ENCODE measurements around the gene CENPU. TPM values are rescaled to one million over a fixed set of nuclear protein-coding genes. Genes with fewer than 3 reads are reported as not detected.

Gene CENPU
- total RNA-seq, 2 donors from 2014 or later, result 2.6 to 15.5 TPM

DNA sequence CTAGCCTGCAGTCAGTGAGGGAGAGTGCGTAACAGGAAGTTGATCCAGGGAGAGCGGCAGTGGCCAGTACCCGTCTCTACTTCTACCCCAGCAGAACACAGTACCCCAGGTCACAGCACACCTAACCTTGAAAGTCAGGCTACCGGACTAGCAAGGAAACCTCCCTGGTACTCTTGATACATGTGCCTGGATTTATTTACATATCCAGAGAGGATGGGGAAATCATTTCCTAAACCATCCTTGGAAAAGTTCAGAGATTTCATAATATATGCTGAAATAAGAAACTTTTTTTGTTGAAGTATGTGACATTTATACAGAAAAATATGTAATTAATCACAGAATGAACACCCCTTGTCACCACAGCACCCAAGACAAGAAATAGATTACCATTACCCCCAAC is 59.9 kb downstream of the CENPU start:
- Histone ChIP-seq H3K27ac (no peak overlapping the region), H3K4me3 (no peak overlapping the region), H3K27me3 (replicated peaks; ENCODE audit: insufficient read depth) (no peaks in the 10 kb centered on the region), H3K9me3 (no peaks in the 10 kb centered on the region), H3K36me3 (no peaks in the 10 kb centered on the region), H3K4me1 (replicated peaks) (no peaks in the 10 kb centered on the region)
- 95% methylated on average over 4 of the region's 4 CpGs for WGBS
- DNase-seq (ENCODE audit: low spot score), result no peak
- intact Hi-C loops (cut with DNase I), result no loop called here
- TF ChIP-seq POLR2A (IDR thresholded peaks at IDR 0.05) (no peak), POLR2AphosphoS5 (IDR thresholded peaks at IDR 0.05) (no peak), CTCF (IDR thresholded peaks at IDR 0.05) (no peak)

DNA sequence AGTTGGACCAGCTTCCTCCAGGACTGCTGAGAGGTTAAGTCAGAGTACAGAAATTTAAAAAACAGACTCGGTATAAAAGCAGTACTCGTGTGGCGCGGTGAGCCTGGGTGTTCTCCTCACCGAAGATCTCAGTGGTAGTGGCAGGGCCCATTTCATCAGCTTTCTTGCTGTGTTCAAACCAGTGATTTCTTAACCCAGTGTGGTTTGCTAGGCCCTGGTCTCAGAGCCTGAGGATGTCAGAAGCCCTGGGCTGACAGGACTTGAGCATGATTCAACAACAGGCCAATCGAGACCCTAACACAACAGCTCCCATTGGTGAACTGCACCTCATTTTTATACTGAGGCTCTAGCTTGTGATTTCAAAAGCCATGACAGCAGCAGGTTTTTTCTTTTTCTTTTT is 61.2 kb downstream of the CENPU start:
- Histone ChIP-seq H3K27me3 (replicated peaks; ENCODE audit: insufficient read depth) (no peaks in the 10 kb centered on the region), H3K4me3 (no peak overlapping the region), H3K36me3 (no peaks in the 10 kb centered on the region), H3K9me3 (no peaks in the 10 kb centered on the region), H3K4me1 (replicated peaks) (no peaks in the 10 kb centered on the region), H3K27ac (no peak overlapping the region)
- intact Hi-C loops (cut with DNase I), result no loop called here
- WGBS, result 98% methylated on average over 6 of the region's 6 CpGs
- TF ChIP-seq CTCF (IDR thresholded peaks at IDR 0.05) (no peak), POLR2A (IDR thresholded peaks at IDR 0.05) (no peak), POLR2AphosphoS5 (IDR thresholded peaks at IDR 0.05) (no peak)
- no peak for DNase-seq (ENCODE audit: low spot score)

GRCh38 chr4:184671101-184671500 is 62.8 kb downstream of the CENPU start:
- 38% methylated on average over 9 of the region's 9 CpGs for WGBS

DNA sequence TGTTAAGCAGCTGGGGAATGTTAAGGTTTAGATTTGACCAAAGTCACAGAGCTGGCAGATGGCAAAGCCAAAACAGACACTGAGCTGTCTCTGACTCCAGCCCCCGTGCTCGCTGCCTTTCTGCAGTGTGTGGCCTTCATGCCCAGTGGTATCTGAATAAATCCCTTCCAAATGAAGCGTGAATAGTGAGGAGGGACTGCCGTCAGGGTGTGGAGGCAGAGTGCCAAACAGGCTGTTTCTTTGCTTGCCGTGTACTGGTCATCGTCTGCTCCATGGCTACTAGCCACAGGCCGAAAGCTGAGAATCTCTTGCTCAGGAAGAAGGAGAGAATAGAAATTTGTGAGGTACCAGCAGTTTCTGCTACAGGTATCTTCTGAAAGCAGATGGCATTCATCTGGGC is 64.6 kb downstream of the CENPU start:
- intact Hi-C loops (cut with DNase I), result no loop called here
- no peak overlapping the region for H3K27ac ChIP-seq
- H3K27me3 ChIP-seq (replicated peaks; ENCODE audit: insufficient read depth), result no peaks in the 10 kb centered on the region
- no peak for DNase-seq (ENCODE audit: low spot score)
- 73% methylated on average over 7 of the region's 7 CpGs for WGBS
- no peaks in the 10 kb centered on the region for H3K4me1 ChIP-seq (replicated peaks)
- H3K4me3 ChIP-seq, result no peak overlapping the region
- H3K9me3 ChIP-seq, result no peaks in the 10 kb centered on the region
- TF ChIP-seq POLR2A (IDR thresholded peaks at IDR 0.05) (no peak), CTCF (IDR thresholded peaks at IDR 0.05) (no peak), POLR2AphosphoS5 (IDR thresholded peaks at IDR 0.05) (no peak)
- H3K36me3 ChIP-seq, result no peaks in the 10 kb centered on the region

More at GRCh38 chr4:184671101-184671500, 62.8 kb downstream of the CENPU start:
- H3K4me1 ChIP-seq (replicated peaks), result no peaks in the 10 kb centered on the region
- H3K4me3 ChIP-seq, result no peak overlapping the region
- intact Hi-C loops (cut with DNase I), result no loop called here
- H3K27me3 ChIP-seq (replicated peaks; ENCODE audit: insufficient read depth), result no peaks in the 10 kb centered on the region
- no peaks in the 10 kb centered on the region for H3K9me3 ChIP-seq
- TF ChIP-seq POLR2AphosphoS5 (IDR thresholded peaks at IDR 0.05) (no peak), POLR2A (IDR thresholded peaks at IDR 0.05) (no peak), CTCF (IDR thresholded peaks at IDR 0.05) (no peak)
- H3K27ac ChIP-seq, result no peak overlapping the region
- peak; percentile 51 for DNase-seq (ENCODE audit: low spot score)
- no peaks in the 10 kb centered on the region for H3K36me3 ChIP-seq

DNA sequence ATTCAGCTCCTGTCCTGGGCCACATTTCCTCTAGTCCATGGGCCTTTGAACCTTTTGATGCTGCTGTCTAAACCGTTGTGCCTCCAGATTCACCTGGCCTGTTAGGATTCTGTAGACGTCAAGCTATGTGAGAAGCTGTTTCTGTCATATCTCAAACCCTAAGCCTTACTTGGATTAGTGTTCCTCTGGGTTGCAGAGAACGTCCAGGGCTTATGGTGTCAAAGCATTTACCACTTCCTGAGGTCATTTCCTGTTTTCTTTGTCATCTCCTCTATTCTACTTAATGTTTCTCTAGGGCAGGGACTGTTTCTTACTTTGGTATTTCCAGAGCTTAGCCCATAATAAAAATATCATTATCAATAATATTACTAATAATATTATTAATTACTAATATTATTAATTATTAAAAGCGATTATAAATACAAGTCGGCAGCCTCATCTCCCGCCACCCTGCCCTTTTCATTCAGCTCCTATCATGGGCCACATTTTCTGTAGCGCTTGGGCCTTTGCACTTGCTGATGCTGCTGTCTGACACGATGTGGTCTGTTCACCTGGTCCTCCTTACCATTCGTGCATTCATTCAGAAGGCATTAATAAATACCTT is 65.3 kb downstream of the CENPU start:
- intact Hi-C loops (cut with DNase I), result no loop called here
- H3K27me3 ChIP-seq (replicated peaks; ENCODE audit: insufficient read depth), result no peaks in the 10 kb centered on the region
- no peak overlapping the region for H3K27ac ChIP-seq
- TF ChIP-seq CTCF (IDR thresholded peaks at IDR 0.05), result no peak
- no peak for TF ChIP-seq POLR2AphosphoS5 (IDR thresholded peaks at IDR 0.05)
- no peak for TF ChIP-seq POLR2A (IDR thresholded peaks at IDR 0.05)
- DNase-seq (ENCODE audit: low spot score), result no peak
- WGBS, result 91% methylated on average over 9 of the region's 9 CpGs
- H3K36me3 ChIP-seq, result no peaks in the 10 kb centered on the region
- no peaks in the 10 kb centered on the region for H3K4me1 ChIP-seq (replicated peaks)
- no peaks in the 10 kb centered on the region for H3K9me3 ChIP-seq
- no peak overlapping the region for H3K4me3 ChIP-seq
